SU-DHL-6 (cell line): Measurements from ENCODE around the gene FBXO36.
"Not testable (repeated sequence)": the region's sequence is repeated elsewhere in the genome, so short reads cannot be mapped to it uniquely, and the experiment has no call there.

ENCODE experiments used
- H2AFZ ChIP-seq: fragments of 200-600 bp; sonication (generic); 2 replicates; pipeline ENCODE4 v1.6.1; 2014; ENCODE audit warnings: low read depth, mild to moderate bottlenecking, moderate library complexity, mixed read lengths, antibody characterized with exemption, low read length; ENCODE audit not compliant: severe bottlenecking
- H3F3A ChIP-seq: fragments of 200-600 bp; shearing (Covaris generic); 2 replicates; pipeline ENCODE4 v1.6.0; 2016; ENCODE audit warnings: antibody characterized with exemption, mild to moderate bottlenecking; ENCODE audit not compliant: insufficient read depth
- H3K27ac ChIP-seq: fragments of 200-600 bp; sonication (generic); 2 replicates; pipeline ENCODE4 v1.5.1; 2016; ENCODE audit warnings: low read depth, mild to moderate bottlenecking, low read length, moderate library complexity, mixed read lengths
- H3K27me3 ChIP-seq: fragments of 200-600 bp; sonication (generic), shearing (Covaris generic); 2 replicates; pipeline ENCODE4 v1.6.0; 2014; ENCODE audit warnings: mild to moderate bottlenecking, low read length
- H3K36me3 ChIP-seq: fragments of 200-600 bp; sonication (generic); 2 replicates; pipeline ENCODE4 v1.6.1; 2014; ENCODE audit warnings: mild to moderate bottlenecking, low read length, mixed read lengths
- H3K4me2 ChIP-seq: fragments of 300-600, 200-600 bp; shearing (Covaris generic), sonication (generic); 2 replicates; pipeline ENCODE4 v1.6.0; 2014; ENCODE audit warnings: low read length, low read depth, mild to moderate bottlenecking; ENCODE audit not compliant: poor library complexity, severe bottlenecking
- H3K4me3 ChIP-seq: fragments of 200-600 bp; sonication (generic); 2 replicates; pipeline ENCODE4 v1.5.1; 2014; ENCODE audit warnings: antibody characterized with exemption, low read length, mild to moderate bottlenecking, mixed read lengths; ENCODE audit not compliant: insufficient read depth, poor library complexity, severe bottlenecking
- H3K79me2 ChIP-seq: fragments of 200-600 bp; sonication (generic); 2 replicates; pipeline ENCODE4 v1.6.1; 2014; ENCODE audit warnings: mild to moderate bottlenecking, low read length, moderate library complexity; ENCODE audit not compliant: insufficient read depth
- H3K9ac ChIP-seq: fragments of 200-600 bp; sonication (generic); 2 replicates; pipeline ENCODE4 v1.7.0; 2014; ENCODE audit warnings: mild to moderate bottlenecking, low read length
- H3K9me2 ChIP-seq: fragments of 200-600 bp; sonication (generic); replicated peaks from 2 replicates; pipeline ENCODE4 v1.6.1; 2014; ENCODE audit warnings: low read length; ENCODE audit not compliant: insufficient read depth
- H3K9me3 ChIP-seq: fragments of 200-600 bp; sonication (generic); 2 replicates; pipeline ENCODE4 v1.6.1; 2014; ENCODE audit warnings: low read length, mixed read lengths; ENCODE audit not compliant: insufficient read depth
- H4K20me1 ChIP-seq: fragments of 200-600 bp; sonication (generic); 2 replicates; pipeline ENCODE4 v1.6.1; 2014; ENCODE audit warnings: low read depth, mild to moderate bottlenecking, antibody characterized with exemption, low read length, moderate library complexity, mixed read lengths
- EZH2phosphoT487 ChIP-seq: fragments of 200-600 bp; sonication (generic), shearing (Covaris generic); conservative IDR thresholded peaks from 2 replicates; pipeline ENCODE4 v1.6.1; 2018; ENCODE audit warnings: mild to moderate bottlenecking, antibody characterized with exemption, low read length, moderate library complexity, mixed read lengths
- TF ChIP-seq, protein P1 (sequence below): fragments of 200-600 bp; sonication (generic); IDR thresholded peaks from one replicate; pipeline ENCODE4 v1.5.1; 2017; ENCODE audit warnings: antibody characterized with exemption, mild to moderate bottlenecking, low read length, moderate library complexity; ENCODE audit not compliant: insufficient read depth, poor library complexity, severe bottlenecking

The FBXO36 gene

DNA sequence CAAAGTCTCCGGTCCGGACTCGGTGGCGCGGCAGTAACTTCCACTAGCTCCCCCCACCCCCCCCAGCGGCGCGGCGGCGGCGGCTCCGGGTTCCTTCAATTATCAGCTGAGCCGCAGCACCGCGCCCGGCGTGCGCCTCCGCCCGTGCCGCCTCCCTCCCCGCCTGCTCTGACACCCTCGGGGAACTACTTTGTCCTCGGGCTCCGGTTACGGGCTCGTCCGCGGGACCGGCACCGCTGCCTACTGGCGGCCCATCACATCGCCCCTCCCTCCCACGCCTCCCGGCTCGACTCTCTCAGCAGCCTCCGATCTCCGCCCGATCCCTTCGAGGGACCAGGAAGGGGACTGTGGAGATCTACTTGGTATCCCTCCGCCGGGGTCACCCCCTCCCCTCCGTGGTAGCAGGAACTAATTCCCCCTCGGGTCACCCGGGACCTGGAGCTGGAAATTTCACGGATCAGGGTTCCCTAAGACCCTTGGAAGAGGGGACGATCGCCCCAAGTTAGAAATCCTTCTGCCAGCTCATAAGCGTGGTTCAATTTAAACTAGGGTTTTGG lies 333 bp upstream of the FBXO36 start, which contains the start of gene TRIP12:
Gene TRIP12 (minus strand): TSS at position 118 of the 557 bp plus-strand sequence. CDS start 41,930 bp downstream, outside the sequence.
- Histone ChIP-seq H3K9me3 (no peaks in the 10 kb centered on the region), H3K79me2 (peaks cover 43% of the 10 kb centered on the region)
- TF ChIP-seq EZH2phosphoT487: no peak
- TF ChIP-seq, protein P1, sequence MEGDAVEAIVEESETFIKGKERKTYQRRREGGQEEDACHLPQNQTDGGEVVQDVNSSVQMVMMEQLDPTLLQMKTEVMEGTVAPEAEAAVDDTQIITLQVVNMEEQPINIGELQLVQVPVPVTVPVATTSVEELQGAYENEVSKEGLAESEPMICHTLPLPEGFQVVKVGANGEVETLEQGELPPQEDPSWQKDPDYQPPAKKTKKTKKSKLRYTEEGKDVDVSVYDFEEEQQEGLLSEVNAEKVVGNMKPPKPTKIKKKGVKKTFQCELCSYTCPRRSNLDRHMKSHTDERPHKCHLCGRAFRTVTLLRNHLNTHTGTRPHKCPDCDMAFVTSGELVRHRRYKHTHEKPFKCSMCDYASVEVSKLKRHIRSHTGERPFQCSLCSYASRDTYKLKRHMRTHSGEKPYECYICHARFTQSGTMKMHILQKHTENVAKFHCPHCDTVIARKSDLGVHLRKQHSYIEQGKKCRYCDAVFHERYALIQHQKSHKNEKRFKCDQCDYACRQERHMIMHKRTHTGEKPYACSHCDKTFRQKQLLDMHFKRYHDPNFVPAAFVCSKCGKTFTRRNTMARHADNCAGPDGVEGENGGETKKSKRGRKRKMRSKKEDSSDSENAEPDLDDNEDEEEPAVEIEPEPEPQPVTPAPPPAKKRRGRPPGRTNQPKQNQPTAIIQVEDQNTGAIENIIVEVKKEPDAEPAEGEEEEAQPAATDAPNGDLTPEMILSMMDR: no peak

DNA sequence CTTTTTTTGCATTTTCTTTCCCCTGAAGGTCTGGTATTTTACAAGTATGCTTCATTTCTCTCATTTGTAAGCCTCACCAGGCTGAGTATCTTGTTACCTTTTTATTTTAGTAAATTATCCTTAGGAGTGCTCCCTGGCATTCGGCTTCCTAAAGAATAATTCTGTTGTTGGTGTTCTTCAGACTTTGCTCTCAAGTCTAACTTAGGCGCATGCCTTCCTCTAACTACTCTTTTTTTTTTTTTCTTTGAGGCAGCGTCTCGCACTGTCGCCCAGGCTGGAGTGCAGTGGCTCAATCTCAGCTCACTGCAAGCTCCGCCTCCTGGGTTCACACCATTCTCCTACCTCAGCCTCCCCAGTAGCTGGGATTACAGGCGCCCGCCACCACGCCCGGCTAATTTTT lies 2.2 kb downstream of the FBXO36 start:
- H3K9me3 ChIP-seq, H4K20me1 ChIP-seq, H2AFZ ChIP-seq, H3K9ac ChIP-seq, H3K36me3 ChIP-seq, H3K9me2 ChIP-seq, H3K27me3 ChIP-seq, H3K4me3 ChIP-seq, H3K4me2 ChIP-seq, H3K27ac ChIP-seq: not testable (repeated sequence)
- peaks cover 20% of the 10 kb centered on the region for H3K79me2 ChIP-seq
- peaks cover 11% of the 10 kb centered on the region; the same call in 1 of the 2 replicates for H3F3A ChIP-seq

More for the DNA sequence above, 333 bp upstream of the FBXO36 start, which contains the start of gene TRIP12:
- H3F3A ChIP-seq: peaks cover 19% of the 10 kb centered on the region; the same call in 1 of the 2 replicates
- H3K36me3 ChIP-seq: peaks cover 3% of the 10 kb centered on the region; the same call in 1 of the 2 replicates
- peak within 1 kb of the TSS; percentile 78 for H3K9ac ChIP-seq
- peak within 1 kb of the TSS; percentile 91 for H3K27ac ChIP-seq
- peak within 1 kb of the TSS; percentile 56 for H3K4me2 ChIP-seq
- H3K9me2 ChIP-seq: no peaks in the 10 kb centered on the region
- H3K4me3 ChIP-seq: peak within 1 kb of the TSS; percentile 58
- H3K27me3 ChIP-seq: no peaks in the 10 kb centered on the region
- peak within 1 kb of the TSS; percentile 98 for H2AFZ ChIP-seq
- no peaks in the 10 kb centered on the region for H4K20me1 ChIP-seq

DNA sequence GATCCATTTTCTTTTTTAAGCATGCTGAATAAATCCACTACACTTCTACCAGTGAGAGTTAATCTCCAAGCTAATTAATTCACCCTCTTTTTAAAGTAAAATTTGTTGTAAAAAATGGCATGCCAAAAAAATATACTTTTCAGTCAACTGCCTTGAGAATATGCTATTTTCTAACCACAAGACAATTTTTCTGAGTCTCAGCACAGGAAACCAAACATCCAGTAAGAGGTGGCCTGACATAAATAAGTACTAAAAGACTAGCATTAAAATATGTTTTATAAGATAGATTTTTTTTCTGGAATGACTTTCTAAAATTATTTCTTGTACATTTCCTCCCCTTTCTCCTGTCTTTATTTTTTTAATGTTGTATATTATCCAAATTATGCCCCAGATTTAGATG lies 2.9 kb downstream of the FBXO36 start:
- Histone ChIP-seq H3K4me2 (no peak overlapping the region), H3K27me3 (no peaks in the 10 kb centered on the region), H3F3A (peaks cover 5% of the 10 kb centered on the region; the same call in 1 of the 2 replicates), H3K9me2 (no peaks in the 10 kb centered on the region), H3K79me2 (peaks cover 13% of the 10 kb centered on the region), H3K36me3 (no peaks in the 10 kb centered on the region), H2AFZ (no peak overlapping the region), H3K9ac (no peak overlapping the region), H4K20me1 (no peaks in the 10 kb centered on the region), H3K4me3 (no peak overlapping the region), H3K27ac (no peak overlapping the region), H3K9me3 (no peaks in the 10 kb centered on the region)
- TF ChIP-seq, protein P1: no peak
- TF ChIP-seq EZH2phosphoT487: no peak

DNA sequence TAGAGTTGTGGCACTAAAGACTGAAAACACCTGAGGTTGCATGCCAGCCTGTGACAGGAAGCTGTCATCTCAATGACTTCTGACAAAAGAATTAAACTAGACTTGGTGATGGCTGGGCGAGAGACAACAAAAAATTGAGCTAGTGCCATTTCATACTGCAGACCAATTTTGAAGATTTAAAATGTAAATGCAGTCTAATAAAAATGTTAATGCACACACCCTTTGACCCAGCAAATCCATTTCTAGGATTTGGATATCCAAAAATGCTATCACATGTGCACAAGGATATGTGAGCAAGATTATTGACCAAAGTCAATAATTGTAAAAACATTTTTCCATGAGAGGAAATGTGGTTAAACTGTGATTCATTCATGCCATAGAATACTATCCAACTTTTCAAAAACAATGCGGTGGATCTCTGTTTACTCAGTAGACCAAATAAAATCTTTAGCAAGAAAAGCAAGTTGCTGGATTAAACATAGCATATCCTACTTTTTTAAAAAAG lies 5.6 kb downstream of the FBXO36 start:
- H3K9me3 ChIP-seq: no peaks in the 10 kb centered on the region
- H3K4me2 ChIP-seq: no peak overlapping the region
- no peaks in the 10 kb centered on the region for H3K27me3 ChIP-seq
- H3K9me2 ChIP-seq: no peaks in the 10 kb centered on the region
- no peaks in the 10 kb centered on the region for H3K79me2 ChIP-seq
- H3K36me3 ChIP-seq: no peaks in the 10 kb centered on the region
- TF ChIP-seq EZH2phosphoT487: no peak
- TF ChIP-seq, protein P1: no peak
- no peak overlapping the region for H2AFZ ChIP-seq
- H3K9ac ChIP-seq: no peak overlapping the region
- H3F3A ChIP-seq: no peaks in the 10 kb centered on the region
- H3K4me3 ChIP-seq: no peak overlapping the region
- H4K20me1 ChIP-seq: no peaks in the 10 kb centered on the region
- no peak overlapping the region for H3K27ac ChIP-seq
